ENCODE data around the gene FBXL2. TPM values are rescaled to one million over a fixed set of nuclear protein-coding genes. Genes with fewer than 3 reads are reported as not detected.

FBXL2 gene
- total and polyA plus RNA-seq, 2 of the 4 experiments (the other 2 are of a cell fraction): 15.8 to 21.0 TPM

- TF ChIP-seq USF2 (IDR thresholded peaks at IDR 0.05; ENCODE audit: low read depth, low read length): no peak
- no peak overlapping the region for H3K4me3 ChIP-seq (ENCODE audit: insufficient read depth, low read depth, low read length)
- H3K9me1 ChIP-seq (ENCODE audit: insufficient read depth, low read length): peaks cover 4% of the 10 kb centered on the region; the same call in 1 of the 2 replicates
- peak overlapping the region; percentile 46; the same call in 1 of the 2 replicates for H3K4me2 ChIP-seq (ENCODE audit: low read depth, low read length)
- in situ Hi-C loops (cut with MboI; ENCODE audit: low sequenced_read_pairs): loop anchor here (25.0 kb wide), 1 partner anchor 393 kb away; the partner anchor contains the start of gene CCR4
- no peak overlapping the region for H2AFZ ChIP-seq (replicated peaks; ENCODE audit: low read length, poor library complexity)
- H3K4me1 ChIP-seq (ENCODE audit: control insufficient read depth, insufficient read depth, low read length): peaks cover 3% of the 10 kb centered on the region
- no peak overlapping the region for H4K91ac ChIP-seq (ENCODE audit: insufficient read depth, low read depth, low read length)
- dilution Hi-C loops (cut with HindIII; ENCODE audit: low sequenced_read_pairs, unreplicated experiment): no loop called here
- H3K14ac ChIP-seq (replicated peaks; ENCODE audit: low read depth, low read length): no peak overlapping the region
- H3K4ac ChIP-seq (ENCODE audit: low read depth, low read length): no peak overlapping the region
- H3K36me3 ChIP-seq (ENCODE audit: control insufficient read depth, insufficient read depth, low read length): no peaks in the 10 kb centered on the region
- H2BK20ac ChIP-seq (ENCODE audit: low read depth, low read length): no peak overlapping the region
- no peak overlapping the region for H2BK120ac ChIP-seq (ENCODE audit: low read depth, low read length)
- no peaks in the 10 kb centered on the region for H3K9me3 ChIP-seq (ENCODE audit: control insufficient read depth, insufficient read depth, low read length)
- no peaks in the 10 kb centered on the region for H4K20me1 ChIP-seq (ENCODE audit: insufficient read depth, low read length)
- H2BK15ac ChIP-seq (ENCODE audit: low read depth, low read length): no peak overlapping the region
- no peak overlapping the region for H3K23ac ChIP-seq (ENCODE audit: low read depth, low read length)
- ChIA-PET POLR2A (ENCODE audit: unreplicated experiment) (no interaction called here), CTCF (no interaction called here)
- no peaks in the 10 kb centered on the region for H3K27me3 ChIP-seq (ENCODE audit: control insufficient read depth, insufficient read depth, low read length)
- H3K56ac ChIP-seq (ENCODE audit: extremely low read depth, insufficient read depth, low read length): no peak overlapping the region
- H4K5ac ChIP-seq (ENCODE audit: low read depth, low read length): no peak overlapping the region
- no peak overlapping the region for H4K8ac ChIP-seq (ENCODE audit: low read depth in 2 of 2, low read length in 2 of 2)
- no TSS peak for BruUV-seq (replicated peaks)
- WGBS, 2 experiments (ENCODE audit: extremely low coverage in 2 of 2, insufficient read length in 1 of 2): no CpG with 5 or more reads among the region's 5 CpGs
- peak; percentile 38; the same call in 1 of the 2 replicates for ATAC-seq (ENCODE audit: low read depth)
- H3K18ac ChIP-seq (ENCODE audit: low read depth, low read length): no peak overlapping the region
- no peak overlapping the region for H2AK5ac ChIP-seq (ENCODE audit: low read depth, low read length)
- no peak overlapping the region for H2AK9ac ChIP-seq (replicated peaks; ENCODE audit: low read depth, low read length, poor library complexity)
- peak; percentile 61 for DNase-seq
- peaks cover 5 to 7% of the 10 kb centered on the region in 2 experiments; a peak in 3 of 4 replicates for H3K79me1 ChIP-seq (ENCODE audit: low read depth in 1 of 2, low read length in 2 of 2)
- H2BK5ac ChIP-seq (ENCODE audit: low read depth, low read length, poor library complexity, severe bottlenecking): no peak overlapping the region
- H3K9ac ChIP-seq (ENCODE audit: low read depth, low read length): no peak overlapping the region
- intact Hi-C loops (cut with micrococcal nuclease): loop anchor here (5.0 kb wide), 1 partner anchor 38 kb away; no protein-coding TSS in a partner anchor
- no peak overlapping the region for H3K27ac ChIP-seq (ENCODE audit: insufficient read depth, low read length)
Measured at GRCh38 chr3:33355611-33356010, 78.4 kb downstream of the FBXL2 start.
